ENCODE results near the gene CEP63. TPM values are rescaled to one million over a fixed set of nuclear protein-coding genes. Genes with fewer than 3 reads are reported as not detected.
A peak's percentile ranks its signal among the peaks of the same experiment; 100 is the strongest.

The CEP63 gene
- total and polyA plus RNA-seq, 12 donors = 20.1 to 38.8 (median 30.8) TPM

GRCh38 chr3:134525293-134525692 lies 39.4 kb downstream of the CEP63 start:
- no peak for DNase-seq
- peaks cover 0 to 55% (median 38%) of the 10 kb centered on the region in 11 donors for H3K9me3 ChIP-seq
- no peak overlapping the region for H3K27ac ChIP-seq
- H3K27me3 ChIP-seq = no peaks in the 10 kb centered on the region
- no peak for TF ChIP-seq CTCF (IDR thresholded peaks at IDR 0.05)
- no peak for ATAC-seq
- peaks cover 0 to 26% (median 0%) of the 10 kb centered on the region in 9 donors for H3K36me3 ChIP-seq
- peaks cover 0 to 4% (median 0%) of the 10 kb centered on the region in 9 donors for H3K4me1 ChIP-seq
- intact Hi-C loops (cut with DNase I) = no loop called here
- H3K4me3 ChIP-seq = no peak overlapping the region

DNA sequence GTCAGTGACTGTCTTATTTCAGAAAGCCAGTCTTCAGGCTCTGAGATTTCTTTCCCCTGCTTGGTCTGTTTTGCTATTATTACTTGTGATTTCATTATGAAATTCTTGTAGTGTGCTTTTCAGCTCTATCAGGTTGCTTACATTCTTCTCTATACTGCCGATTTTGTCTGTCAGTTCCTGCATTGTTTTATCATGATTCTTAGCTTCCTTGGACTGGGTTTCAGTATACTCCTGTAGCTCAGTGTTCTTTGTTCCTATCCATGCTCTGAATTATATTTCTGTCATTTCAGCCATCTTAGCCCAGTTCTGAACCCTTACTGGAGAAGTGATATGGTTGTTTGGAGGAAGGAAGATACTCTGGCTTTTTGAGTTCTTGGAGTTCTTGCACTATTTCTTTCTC lies 40.5 kb downstream of the CEP63 start:
- intact Hi-C loops (cut with DNase I) = no loop called here
- TF ChIP-seq CTCF (IDR thresholded peaks at IDR 0.05) = no peak
- whole genome bisulfite sequencing, 2 donors = 78 to 94% methylated on average over 1 of the region's 1 CpG

GRCh38 chr3:134527037-134527436 lies 41.2 kb downstream of the CEP63 start:
- peaks cover 0 to 4% (median 0%) of the 10 kb centered on the region in 9 donors for H3K4me1 ChIP-seq
- H3K27me3 ChIP-seq = no peaks in the 10 kb centered on the region
- H3K9me3 ChIP-seq = peaks cover 0 to 44% (median 35%) of the 10 kb centered on the region in 11 donors
- intact Hi-C loops (cut with DNase I) = no loop called here
- H3K36me3 ChIP-seq = peaks cover 0 to 25% (median 0%) of the 10 kb centered on the region in 9 donors
- DNase-seq (no peak), ATAC-seq (peak in 5 of 8 donors; percentile 14 to 53 (median 24))
- WGBS, 2 donors = 95 to 97% methylated on average over 4 of the region's 4 CpGs
- TF ChIP-seq CTCF (IDR thresholded peaks at IDR 0.05) = peak in 3 of 9 donors; percentile 7 to 19 (median 12)
- H3K27ac ChIP-seq = no peak overlapping the region
- H3K4me3 ChIP-seq = no peak overlapping the region

More for the DNA sequence above, 40.5 kb downstream of the CEP63 start:
- H3K27me3 ChIP-seq = no peaks in the 10 kb centered on the region
- no peak for ATAC-seq
- peaks cover 0 to 25% (median 0%) of the 10 kb centered on the region in 9 donors for H3K36me3 ChIP-seq
- H3K4me3 ChIP-seq = no peak overlapping the region
- peaks cover 0 to 4% (median 0%) of the 10 kb centered on the region in 9 donors for H3K4me1 ChIP-seq
- no peak overlapping the region for H3K27ac ChIP-seq
- no peak for DNase-seq
- H3K9me3 ChIP-seq = peaks cover 0 to 45% (median 35%) of the 10 kb centered on the region in 11 donors

DNA sequence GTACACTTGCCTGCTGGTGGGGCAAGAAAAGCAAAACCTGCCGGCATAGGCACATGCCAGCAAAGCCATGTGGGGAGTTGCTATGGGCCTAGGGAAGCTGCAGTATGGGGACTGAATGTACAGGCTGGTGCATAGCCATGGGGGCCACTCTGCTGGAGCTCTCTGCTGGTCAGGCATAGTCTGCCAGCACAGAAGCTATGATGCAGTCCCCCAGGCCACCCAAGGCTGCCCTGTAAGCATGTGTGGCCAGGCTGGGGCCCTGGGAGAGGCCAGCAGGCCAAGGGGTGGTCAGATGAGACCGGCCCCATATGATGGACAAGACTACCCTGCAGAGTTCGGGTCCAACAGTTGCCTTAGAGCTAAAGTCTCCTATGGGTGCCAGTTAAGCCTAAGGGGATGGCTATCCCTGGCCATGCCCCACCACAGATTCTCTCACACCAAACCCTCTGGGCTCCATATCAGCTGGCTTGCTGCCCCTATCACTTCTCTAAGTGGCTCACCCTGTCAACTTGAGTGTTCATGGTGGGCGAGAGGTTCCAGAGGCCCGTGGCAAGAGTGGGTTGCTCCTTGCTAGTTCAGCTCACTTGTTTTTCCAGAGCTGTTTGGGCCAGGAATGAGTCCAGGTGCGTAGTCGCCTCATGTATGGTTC lies 41.8 kb downstream of the CEP63 start:
- peaks cover 0 to 4% (median 0%) of the 10 kb centered on the region in 9 donors for H3K4me1 ChIP-seq
- intact Hi-C loops (cut with DNase I) = no loop called here
- H3K4me3 ChIP-seq = no peak overlapping the region
- H3K27ac ChIP-seq = no peak overlapping the region
- H3K27me3 ChIP-seq = no peaks in the 10 kb centered on the region
- no peak for TF ChIP-seq CTCF (IDR thresholded peaks at IDR 0.05)
- H3K36me3 ChIP-seq = peaks cover 0 to 27% (median 0%) of the 10 kb centered on the region in 9 donors
- peak in 6 of 8 donors; percentile 25 to 65 (median 50) for ATAC-seq
- no peak for DNase-seq
- 88% methylated on average over 7 of the region's 7 CpGs for WGBS, 2 donors
- peaks cover 0 to 40% (median 33%) of the 10 kb centered on the region in 11 donors for H3K9me3 ChIP-seq

Data from heart right ventricle (tissue), 16 donors.